SK-N-SH treated with all-trans-retinoic acid at 6 μM for 48 hours (cell line): Measurements from ENCODE around the gene CTXND2.

Experiments used
- CREB5 ChIP-seq: fragments of 250-450 bp; sonication (Bioruptor Pico); IDR thresholded peaks from 2 replicates; pipeline ENCODE4 v1.5.1; 2020; ENCODE audit warnings: low read depth, mild to moderate bottlenecking, moderate library complexity
- CSDC2 ChIP-seq: fragments of 250-450 bp; sonication (Bioruptor Pico); IDR thresholded peaks from 2 replicates; pipeline ENCODE4 v1.5.0; 2020; ENCODE audit warnings: mild to moderate bottlenecking, moderate library complexity
- ISL1 ChIP-seq: fragments of 250-450 bp; sonication (Bioruptor Pico); IDR thresholded peaks from 2 replicates; pipeline ENCODE4 v2.1.2; 2022; ENCODE audit warnings: mild to moderate bottlenecking, moderate library complexity
- PATZ1 ChIP-seq: fragments of 250-450 bp; sonication (Bioruptor Pico); IDR thresholded peaks from 2 replicates; pipeline ENCODE4 v1.8.0; 2020; ENCODE audit warnings: mild to moderate bottlenecking, moderate library complexity, borderline replicate concordance
- POU6F1 ChIP-seq: fragments of 250-450 bp; sonication (Bioruptor Pico); IDR thresholded peaks from 2 replicates; pipeline ENCODE4 v1.8.0; 2021; ENCODE audit warnings: low read depth, mild to moderate bottlenecking, moderate library complexity, borderline replicate concordance
- TSHZ2 ChIP-seq: fragments of 250-450 bp; sonication (Bioruptor Pico); IDR thresholded peaks from 2 replicates; pipeline ENCODE4 v1.5.0; 2020; ENCODE audit warnings: mild to moderate bottlenecking, moderate library complexity
- ZFP30 ChIP-seq: fragments of 450-650 bp; formaldehyde crosslinking; IDR thresholded peaks from 2 replicates; pipeline ENCODE4 v1.5.0; 2022; ENCODE audit warnings: mild to moderate bottlenecking, moderate library complexity
- ZNF565 ChIP-seq: fragments of 450-650 bp; formaldehyde crosslinking; conservative IDR thresholded peaks from 2 replicates; pipeline ENCODE4 v1.5.0; 2020; ENCODE audit warnings: low read depth, mild to moderate bottlenecking, moderate library complexity
- ZNF70 ChIP-seq: fragments of 450-650 bp; formaldehyde crosslinking; IDR thresholded peaks from 2 replicates; pipeline ENCODE4 v1.5.0; 2020; ENCODE audit warnings: mild to moderate bottlenecking, moderate library complexity
- ZNF8 ChIP-seq: fragments of 450-650 bp; formaldehyde crosslinking; IDR thresholded peaks from 2 replicates; pipeline ENCODE4 v1.5.0; 2020; ENCODE audit warnings: mild to moderate bottlenecking, moderate library complexity

- no peak for TF ChIP-seq CREB5 (CRISPR knock-in tag)
- no peak for TF ChIP-seq ZNF565 (CRISPR knock-in tag)
- no peak for TF ChIP-seq ISL1 (CRISPR knock-in tag)
- no peak for TF ChIP-seq POU6F1 (CRISPR knock-in tag)
- no peak for TF ChIP-seq ZNF70 (CRISPR knock-in tag)
- TF ChIP-seq PATZ1 (CRISPR knock-in tag) = no peak
- TF ChIP-seq TSHZ2 = no peak
- TF ChIP-seq ZFP30 (CRISPR knock-in tag) = no peak
- TF ChIP-seq ZNF8 (CRISPR knock-in tag) = no peak
- no peak for TF ChIP-seq CSDC2
These were observed 11.5 kb upstream of the CTXND2 start for GRCh38 chr1:150875197-150876118.
